HepG2 (cell line): ENCODE data around the gene CKS1B. TPM values are rescaled to one million over a fixed set of nuclear protein-coding genes. Genes with fewer than 3 reads are reported as not detected.

Experiments used
- BORCS8-MEF2B ChIP-seq: sonication (generic); formaldehyde crosslinking; IDR thresholded peaks from 2 replicates; pipeline ENCODE4 v1.8.0; 2022; ENCODE audit warnings: mild to moderate bottlenecking, missing genetic modification reagents
- FOXA1 ChIP-seq, 2 experiments: fragments of 450-650 bp in 1 of 2; sonication (generic) in 1 of 2; formaldehyde crosslinking in 1 of 2; IDR thresholded peaks; 2 replicates each; pipeline versions ENCODE4 v1.4.0 to v1.6.1; 2016 to 2020; ENCODE audit warnings: missing genetic modification reagents in 1 of 2
- HIC2 ChIP-seq: sonication (generic); formaldehyde crosslinking; IDR thresholded peaks from 2 replicates; pipeline ENCODE4 v1.9.0; 2022; ENCODE audit warnings: low read depth, missing genetic modification reagents
- HNF1A ChIP-seq, 2 experiments: sonication (generic) in 1 of 2; formaldehyde crosslinking in 1 of 2; IDR thresholded peaks; 2 replicates each; pipeline versions ENCODE4 v1.4.0 to v1.6.1; 2016 to 2020; ENCODE audit warnings: borderline replicate concordance in 1 of 2, low read depth in 1 of 2, mild to moderate bottlenecking in 1 of 2, missing genetic modification reagents in 1 of 2
- JUND ChIP-seq: sonication (generic); formaldehyde crosslinking; IDR thresholded peaks from 2 replicates; pipeline ENCODE4 v1.8.0; 2022; ENCODE audit warnings: mild to moderate bottlenecking, missing genetic modification reagents
- MATR3 ChIP-seq: sonication (generic); formaldehyde crosslinking; IDR thresholded peaks from 2 replicates; pipeline ENCODE4 v1.4.0; 2020; ENCODE audit warnings: missing genetic modification reagents
- TIGD3 ChIP-seq: sonication (generic); formaldehyde crosslinking; IDR thresholded peaks from 2 replicates; pipeline ENCODE4 v1.5.1; 2020; ENCODE audit warnings: mild to moderate bottlenecking, missing genetic modification reagents, borderline replicate concordance
- ZNF142 ChIP-seq: sonication (generic); formaldehyde crosslinking; IDR thresholded peaks from 2 replicates; pipeline ENCODE4 v1.4.0; 2020; ENCODE audit warnings: missing genetic modification reagents
- polyA plus RNA-seq, 8 experiments: library from polyadenylated mRNA; depleted of rRNA in 3 of 8; stranded (reverse) in 7 of 8; unstranded in 1 of 8; fragments of >200 nt; fragmentation: Illumina TruSeq in 4 of 8; extraction: Trizol in 4 of 8; gene quantifications; 2 replicates each; pipeline versions ENCODE4 v1.2.1 to v1.2.3, GENCODE V29; 2011 to 2016; ENCODE audit warnings: low read depth in 4 of 8, missing spikeins in 1 of 8, mixed read lengths in 1 of 8; ENCODE audit not compliant: insufficient read depth in 1 of 8
- total RNA-seq, 5 experiments: library from RNA; depleted of rRNA; stranded (reverse); fragments of >200 nt; fragmentation: Illumina TruSeq; extraction: Trizol; gene quantifications; 2 replicates each; pipeline ENCODE4 v1.2.3, GENCODE V29; 2016; ENCODE audit warnings: low read depth in 1 of 5
- TF ChIP-seq, protein P1 (sequence below): sonication (generic); formaldehyde crosslinking; IDR thresholded peaks from 2 replicates; pipeline ENCODE4 v1.8.0; 2022; ENCODE audit warnings: mild to moderate bottlenecking, missing genetic modification reagents, borderline replicate concordance
- TF ChIP-seq, protein P2 (sequence below): sonication (generic); formaldehyde crosslinking; IDR thresholded peaks from 2 replicates; pipeline ENCODE4 v1.4.0; 2020; ENCODE audit warnings: missing genetic modification reagents

Gene CKS1B
- total and polyA plus RNA-seq, 2 of the 13 experiments (the other 11 are each of a cell fraction or from before 2014, with no cell fraction given) = 217 to 222 TPM

DNA sequence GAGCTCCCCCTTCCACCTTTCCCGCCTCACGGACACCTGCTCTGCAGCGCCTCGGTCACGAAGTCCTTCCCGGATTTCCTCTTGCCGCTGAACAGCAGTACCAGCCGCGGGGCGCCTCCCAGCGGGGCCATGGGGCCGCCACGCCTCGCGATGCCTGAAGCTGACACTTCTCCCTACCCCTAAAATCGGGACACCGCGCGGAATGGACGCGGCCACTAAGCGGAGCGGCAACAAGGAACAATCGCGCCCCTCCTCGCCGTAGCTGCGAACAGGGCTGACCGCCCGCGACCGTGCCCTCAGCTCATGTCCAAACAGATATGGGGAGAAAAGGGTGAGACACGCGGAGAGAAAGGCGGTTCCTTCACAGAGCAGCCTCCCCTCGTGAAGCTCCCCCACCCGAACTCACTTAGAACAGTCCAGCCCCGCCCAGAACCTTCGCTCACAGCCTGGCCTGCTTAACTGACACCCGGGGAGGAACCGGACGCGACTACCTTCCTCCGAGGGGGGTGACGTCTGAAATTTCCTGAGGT lies 37.9 kb upstream of the CKS1B start, which contains the start of gene PMVK (continued):
- peak; percentile 75 for TF ChIP-seq ZNF142 (CRISPR knock-in tag)
- TF ChIP-seq, protein P1, sequence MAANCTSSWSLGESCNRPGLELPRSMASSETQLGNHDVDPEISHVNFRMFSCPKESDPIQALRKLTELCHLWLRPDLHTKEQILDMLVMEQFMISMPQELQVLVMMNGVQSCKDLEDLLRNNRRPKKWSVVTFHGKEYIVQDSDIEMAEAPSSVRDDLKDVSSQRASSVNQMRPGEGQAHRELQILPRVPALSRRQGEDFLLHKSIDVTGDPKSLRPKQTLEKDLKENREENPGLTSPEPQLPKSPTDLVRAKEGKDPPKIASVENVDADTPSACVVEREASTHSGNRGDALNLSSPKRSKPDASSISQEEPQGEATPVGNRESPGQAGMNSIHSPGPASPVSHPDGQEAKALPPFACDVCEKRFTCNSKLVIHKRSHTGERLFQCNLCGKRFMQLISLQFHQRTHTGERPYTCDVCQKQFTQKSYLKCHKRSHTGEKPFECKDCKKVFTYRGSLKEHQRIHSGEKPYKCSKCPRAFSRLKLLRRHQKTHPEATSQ (CRISPR knock-in tag) = peak; percentile 98
- peak; percentile 97; the same call in 1 of the 2 replicates for TF ChIP-seq TIGD3 (CRISPR knock-in tag)
- TF ChIP-seq BORCS8-MEF2B = peak; percentile 99
- TF ChIP-seq MATR3 (CRISPR knock-in tag) = no peak
- no peak; the same call in 1 of the 2 replicates for TF ChIP-seq HNF1A (IDR thresholded peaks at IDR 0.05; ENCODE audit: low read depth)
- peak; percentile 90 for TF ChIP-seq HNF1A (CRISPR knock-in tag; IDR thresholded peaks at IDR 0.05; ENCODE audit: borderline replicate concordance)
- TF ChIP-seq, protein P2, sequence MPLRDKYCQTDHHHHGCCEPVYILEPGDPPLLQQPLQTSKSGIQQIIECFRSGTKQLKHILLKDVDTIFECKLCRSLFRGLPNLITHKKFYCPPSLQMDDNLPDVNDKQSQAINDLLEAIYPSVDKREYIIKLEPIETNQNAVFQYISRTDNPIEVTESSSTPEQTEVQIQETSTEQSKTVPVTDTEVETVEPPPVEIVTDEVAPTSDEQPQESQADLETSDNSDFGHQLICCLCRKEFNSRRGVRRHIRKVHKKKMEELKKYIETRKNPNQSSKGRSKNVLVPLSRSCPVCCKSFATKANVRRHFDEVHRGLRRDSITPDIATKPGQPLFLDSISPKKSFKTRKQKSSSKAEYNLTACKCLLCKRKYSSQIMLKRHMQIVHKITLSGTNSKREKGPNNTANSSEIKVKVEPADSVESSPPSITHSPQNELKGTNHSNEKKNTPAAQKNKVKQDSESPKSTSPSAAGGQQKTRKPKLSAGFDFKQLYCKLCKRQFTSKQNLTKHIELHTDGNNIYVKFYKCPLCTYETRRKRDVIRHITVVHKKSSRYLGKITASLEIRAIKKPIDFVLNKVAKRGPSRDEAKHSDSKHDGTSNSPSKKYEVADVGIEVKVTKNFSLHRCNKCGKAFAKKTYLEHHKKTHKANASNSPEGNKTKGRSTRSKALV (CRISPR knock-in tag) = no peak; the same call in none of the 2 replicates
- TF ChIP-seq HIC2 (CRISPR knock-in tag) = peak; percentile 87
- TF ChIP-seq FOXA1 (IDR thresholded peaks at IDR 0.05) = no peak
- 0 out of 2 replicates have a peak, but pooled peaks have one; percentile 9 for TF ChIP-seq FOXA1 (CRISPR knock-in tag; IDR thresholded peaks at IDR 0.05)
- TF ChIP-seq JUND (CRISPR knock-in tag) = peak; percentile 69; the same call in 1 of the 2 replicates
